ENCODE data around the gene VTN.
A peak's percentile ranks its signal among the peaks of the same experiment; 100 is the strongest.

DNA sequence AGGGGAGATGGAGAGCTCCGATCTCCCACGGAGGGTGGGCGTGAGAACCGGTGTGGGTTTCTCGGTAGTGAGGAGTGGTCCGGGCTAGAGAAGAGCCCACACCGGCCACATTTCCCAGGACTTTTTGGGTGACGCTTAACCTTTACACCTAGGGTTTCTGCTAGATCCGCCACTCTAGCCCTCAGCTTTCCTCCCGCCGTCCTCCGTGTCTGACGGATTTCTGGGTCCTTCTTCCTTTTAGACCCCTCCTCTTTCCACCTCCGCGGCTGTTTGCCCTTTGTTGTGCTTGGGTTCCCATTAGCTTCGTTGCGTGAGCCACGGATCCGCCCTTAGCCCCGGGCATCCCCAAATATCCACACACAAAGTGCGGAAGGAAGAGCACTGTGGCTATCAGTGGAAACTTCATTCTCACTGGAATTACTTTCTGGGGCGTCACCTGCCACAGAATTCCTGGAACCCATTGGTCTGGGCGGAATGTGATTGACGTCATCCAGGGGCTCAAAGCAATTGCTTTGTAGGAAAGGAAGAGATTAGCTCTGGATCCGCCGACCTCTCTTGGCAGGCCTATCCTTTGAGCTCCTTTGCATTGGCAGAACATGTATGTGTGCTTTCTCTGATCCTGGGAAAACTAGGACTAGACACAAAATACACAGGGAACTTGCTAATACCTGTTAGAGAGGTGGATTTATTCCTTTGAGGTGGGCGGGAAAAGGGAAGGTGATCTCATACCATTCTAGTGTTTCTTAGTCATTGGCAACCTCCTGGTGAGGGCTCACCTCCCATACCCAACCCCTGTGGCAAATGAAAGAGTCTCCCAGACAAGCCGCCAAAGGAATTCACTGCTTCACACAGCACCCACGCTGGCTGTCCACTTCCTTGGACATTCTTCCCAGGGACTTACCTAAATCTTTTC lies 33.9 kb downstream of the VTN start:
- peak in 2 of 3 donors; percentile 9 to 14 for TF ChIP-seq POLR2AphosphoS5 (IDR thresholded peaks at IDR 0.05)
- TF ChIP-seq, protein P1, sequence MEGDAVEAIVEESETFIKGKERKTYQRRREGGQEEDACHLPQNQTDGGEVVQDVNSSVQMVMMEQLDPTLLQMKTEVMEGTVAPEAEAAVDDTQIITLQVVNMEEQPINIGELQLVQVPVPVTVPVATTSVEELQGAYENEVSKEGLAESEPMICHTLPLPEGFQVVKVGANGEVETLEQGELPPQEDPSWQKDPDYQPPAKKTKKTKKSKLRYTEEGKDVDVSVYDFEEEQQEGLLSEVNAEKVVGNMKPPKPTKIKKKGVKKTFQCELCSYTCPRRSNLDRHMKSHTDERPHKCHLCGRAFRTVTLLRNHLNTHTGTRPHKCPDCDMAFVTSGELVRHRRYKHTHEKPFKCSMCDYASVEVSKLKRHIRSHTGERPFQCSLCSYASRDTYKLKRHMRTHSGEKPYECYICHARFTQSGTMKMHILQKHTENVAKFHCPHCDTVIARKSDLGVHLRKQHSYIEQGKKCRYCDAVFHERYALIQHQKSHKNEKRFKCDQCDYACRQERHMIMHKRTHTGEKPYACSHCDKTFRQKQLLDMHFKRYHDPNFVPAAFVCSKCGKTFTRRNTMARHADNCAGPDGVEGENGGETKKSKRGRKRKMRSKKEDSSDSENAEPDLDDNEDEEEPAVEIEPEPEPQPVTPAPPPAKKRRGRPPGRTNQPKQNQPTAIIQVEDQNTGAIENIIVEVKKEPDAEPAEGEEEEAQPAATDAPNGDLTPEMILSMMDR (IDR thresholded peaks at IDR 0.05) = peak in 1 of 3 donors; percentile 7
- TF ChIP-seq POLR2A (IDR thresholded peaks at IDR 0.05) = no peak

Data from breast epithelium (tissue), 3 donors.